ENCODE measurements around the gene CCDC9B.

- TF ChIP-seq, protein P1, sequence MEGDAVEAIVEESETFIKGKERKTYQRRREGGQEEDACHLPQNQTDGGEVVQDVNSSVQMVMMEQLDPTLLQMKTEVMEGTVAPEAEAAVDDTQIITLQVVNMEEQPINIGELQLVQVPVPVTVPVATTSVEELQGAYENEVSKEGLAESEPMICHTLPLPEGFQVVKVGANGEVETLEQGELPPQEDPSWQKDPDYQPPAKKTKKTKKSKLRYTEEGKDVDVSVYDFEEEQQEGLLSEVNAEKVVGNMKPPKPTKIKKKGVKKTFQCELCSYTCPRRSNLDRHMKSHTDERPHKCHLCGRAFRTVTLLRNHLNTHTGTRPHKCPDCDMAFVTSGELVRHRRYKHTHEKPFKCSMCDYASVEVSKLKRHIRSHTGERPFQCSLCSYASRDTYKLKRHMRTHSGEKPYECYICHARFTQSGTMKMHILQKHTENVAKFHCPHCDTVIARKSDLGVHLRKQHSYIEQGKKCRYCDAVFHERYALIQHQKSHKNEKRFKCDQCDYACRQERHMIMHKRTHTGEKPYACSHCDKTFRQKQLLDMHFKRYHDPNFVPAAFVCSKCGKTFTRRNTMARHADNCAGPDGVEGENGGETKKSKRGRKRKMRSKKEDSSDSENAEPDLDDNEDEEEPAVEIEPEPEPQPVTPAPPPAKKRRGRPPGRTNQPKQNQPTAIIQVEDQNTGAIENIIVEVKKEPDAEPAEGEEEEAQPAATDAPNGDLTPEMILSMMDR (IDR thresholded peaks at IDR 0.05) = no peak
- no peak for TF ChIP-seq ZFX (IDR thresholded peaks at IDR 0.05; ENCODE audit: borderline replicate concordance)
Observed at GRCh38 chr15:40293905-40294895, 46.5 kb downstream of the CCDC9B start.

Data from 22Rv1 (cell line).